Measurements from ENCODE around the gene TNFAIP8L1. TPM values are rescaled to one million over a fixed set of nuclear protein-coding genes. Genes with fewer than 3 reads are reported as not detected.

Gene TNFAIP8L1
- total RNA-seq, 1 donor from 2014 or later = 5.7 TPM

- Histone ChIP-seq H3K36me3 (ENCODE audit: control insufficient read depth in 3 of 3, insufficient read depth in 3 of 3, low read length in 3 of 3) (peaks cover 61 to 68% (median 64%) of the 10 kb centered on the region in 3 donors), H3K4me3 (ENCODE audit: low read length in 3 of 3) (no peak overlapping the region), H3K27ac (ENCODE audit: low read depth, low read length) (peak overlapping the region; percentile 98), H3K4me1 (ENCODE audit: control insufficient read depth in 3 of 3, insufficient read depth in 3 of 3, low read length in 3 of 3) (peaks cover 39 to 66% (median 47%) of the 10 kb centered on the region in 3 donors), H3K9me3 (ENCODE audit: control insufficient read depth in 3 of 3, low read length in 3 of 3) (no peaks in the 10 kb centered on the region), H3K27me3 (ENCODE audit: control insufficient read depth in 3 of 3, insufficient read depth in 3 of 3, low read length in 3 of 3) (no peaks in the 10 kb centered on the region), H3K9ac (ENCODE audit: low read depth in 1 of 3, low read length in 3 of 3) (peak overlapping the region in 1 of 3 donors; percentile 40)
Measured at GRCh38 chr19:4697304-4697703, 58.0 kb downstream of the TNFAIP8L1 start.

DNA sequence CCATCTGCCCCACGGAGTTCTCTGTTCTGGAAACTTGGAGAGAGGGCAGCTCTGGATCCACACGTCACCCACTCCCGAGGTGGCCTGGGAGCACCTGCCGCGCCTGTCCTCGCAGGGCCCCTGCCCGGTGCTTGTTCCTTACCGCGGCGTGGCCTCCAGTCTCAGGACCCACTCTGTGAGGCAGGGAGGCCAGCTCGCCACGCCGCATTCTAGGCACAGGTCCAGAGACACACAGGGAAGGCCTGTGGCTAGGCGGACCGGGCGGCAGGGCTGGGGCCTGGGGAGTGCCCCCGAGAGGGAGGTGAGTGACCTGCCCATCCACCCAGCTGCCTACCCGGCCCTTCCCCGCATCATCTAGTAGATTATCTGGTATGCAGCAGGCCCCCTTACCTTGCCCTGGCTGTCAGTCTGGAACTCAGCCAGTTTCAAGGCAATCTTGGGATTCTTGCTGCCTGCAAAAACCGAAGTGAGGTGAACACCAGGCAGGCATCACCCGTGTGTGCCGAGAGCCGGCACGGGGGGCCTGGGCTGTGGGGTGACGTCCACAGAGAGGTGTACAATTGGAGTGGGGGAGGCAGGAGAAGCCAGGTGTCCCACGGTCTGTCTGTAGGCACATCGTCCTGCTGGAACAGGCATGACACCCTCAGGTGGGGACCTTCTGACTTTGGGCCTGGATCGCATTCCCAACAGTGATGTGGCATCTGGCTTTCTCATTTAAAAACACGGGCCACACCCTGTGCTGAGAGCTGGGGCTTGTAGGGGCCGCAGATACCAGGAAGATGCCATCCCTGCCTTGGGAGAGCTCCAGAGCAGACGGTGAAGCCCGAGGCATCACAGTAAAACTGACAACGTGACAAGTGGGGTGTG is 60.7 kb downstream of the TNFAIP8L1 start:
- Histone ChIP-seq H3K27me3 (ENCODE audit: control insufficient read depth in 3 of 3, insufficient read depth in 3 of 3, low read length in 3 of 3) (no peaks in the 10 kb centered on the region), H3K27ac (ENCODE audit: low read depth, low read length) (no peak overlapping the region), H3K36me3 (ENCODE audit: control insufficient read depth in 3 of 3, insufficient read depth in 3 of 3, low read length in 3 of 3) (peaks cover 51 to 69% (median 64%) of the 10 kb centered on the region in 3 donors), H3K9ac (ENCODE audit: low read depth in 1 of 3, low read length in 3 of 3) (no peak overlapping the region), H3K4me1 (ENCODE audit: control insufficient read depth in 3 of 3, insufficient read depth in 3 of 3, low read length in 3 of 3) (peaks cover 25 to 52% (median 29%) of the 10 kb centered on the region in 3 donors), H3K9me3 (ENCODE audit: control insufficient read depth in 3 of 3, low read length in 3 of 3) (no peaks in the 10 kb centered on the region), H3K4me3 (ENCODE audit: low read length in 3 of 3) (no peak overlapping the region)

DNA sequence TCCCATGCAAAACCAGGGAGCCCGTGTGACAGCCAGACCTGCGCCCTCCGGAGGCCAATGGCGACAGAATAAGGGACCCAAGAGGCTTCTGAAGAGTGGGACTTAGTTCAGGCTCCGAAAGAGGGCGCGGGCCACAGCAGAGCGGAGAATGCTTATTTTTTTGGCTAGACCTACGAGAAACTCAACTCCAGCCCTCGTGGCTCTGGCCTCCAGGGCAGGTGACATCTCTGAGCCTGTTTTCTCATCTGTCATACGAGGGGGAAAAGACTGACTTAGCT is 61.3 kb downstream of the TNFAIP8L1 start:
- Histone ChIP-seq H3K9me3 (ENCODE audit: control insufficient read depth in 3 of 3, low read length in 3 of 3) (no peaks in the 10 kb centered on the region), H3K36me3 (ENCODE audit: control insufficient read depth in 3 of 3, insufficient read depth in 3 of 3, low read length in 3 of 3) (peaks cover 49 to 67% (median 64%) of the 10 kb centered on the region in 3 donors), H3K4me3 (ENCODE audit: low read length in 3 of 3) (no peak overlapping the region), H3K9ac (ENCODE audit: low read depth in 1 of 3, low read length in 3 of 3) (no peak overlapping the region), H3K27me3 (ENCODE audit: control insufficient read depth in 3 of 3, insufficient read depth in 3 of 3, low read length in 3 of 3) (no peaks in the 10 kb centered on the region), H3K27ac (ENCODE audit: low read depth, low read length) (no peak overlapping the region), H3K4me1 (ENCODE audit: control insufficient read depth in 3 of 3, insufficient read depth in 3 of 3, low read length in 3 of 3) (peaks cover 23 to 52% (median 24%) of the 10 kb centered on the region in 3 donors)

DNA sequence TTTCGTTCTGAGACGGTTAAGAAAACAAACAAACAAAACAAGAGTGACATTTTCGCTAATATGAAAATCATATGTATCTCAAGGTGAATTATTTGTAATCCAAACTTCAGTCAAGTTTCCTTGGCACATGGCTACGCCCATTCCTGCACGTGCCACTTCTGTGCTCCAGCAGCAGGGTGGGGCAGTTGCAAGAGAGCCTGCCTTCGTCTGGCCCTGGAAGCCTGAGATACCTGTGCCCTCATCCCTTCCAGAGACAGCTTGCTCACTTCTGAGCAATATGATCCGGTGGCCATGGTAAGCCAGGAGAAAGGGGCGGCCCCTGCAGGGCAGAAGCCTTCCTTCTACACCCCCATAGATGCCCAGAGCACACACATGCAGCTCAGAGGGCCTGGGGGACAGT is 62.2 kb downstream of the TNFAIP8L1 start:
- Histone ChIP-seq H3K27ac (ENCODE audit: low read depth, low read length) (no peak overlapping the region), H3K9ac (ENCODE audit: low read depth in 1 of 3, low read length in 3 of 3) (no peak overlapping the region), H3K4me1 (ENCODE audit: control insufficient read depth in 3 of 3, insufficient read depth in 3 of 3, low read length in 3 of 3) (peaks cover 23 to 52% (median 25%) of the 10 kb centered on the region in 3 donors), H3K9me3 (ENCODE audit: control insufficient read depth in 3 of 3, low read length in 3 of 3) (no peaks in the 10 kb centered on the region), H3K27me3 (ENCODE audit: control insufficient read depth in 3 of 3, insufficient read depth in 3 of 3, low read length in 3 of 3) (no peaks in the 10 kb centered on the region), H3K4me3 (ENCODE audit: low read length in 3 of 3) (no peak overlapping the region), H3K36me3 (ENCODE audit: control insufficient read depth in 3 of 3, insufficient read depth in 3 of 3, low read length in 3 of 3) (peaks cover 49 to 69% (median 64%) of the 10 kb centered on the region in 3 donors)

DNA sequence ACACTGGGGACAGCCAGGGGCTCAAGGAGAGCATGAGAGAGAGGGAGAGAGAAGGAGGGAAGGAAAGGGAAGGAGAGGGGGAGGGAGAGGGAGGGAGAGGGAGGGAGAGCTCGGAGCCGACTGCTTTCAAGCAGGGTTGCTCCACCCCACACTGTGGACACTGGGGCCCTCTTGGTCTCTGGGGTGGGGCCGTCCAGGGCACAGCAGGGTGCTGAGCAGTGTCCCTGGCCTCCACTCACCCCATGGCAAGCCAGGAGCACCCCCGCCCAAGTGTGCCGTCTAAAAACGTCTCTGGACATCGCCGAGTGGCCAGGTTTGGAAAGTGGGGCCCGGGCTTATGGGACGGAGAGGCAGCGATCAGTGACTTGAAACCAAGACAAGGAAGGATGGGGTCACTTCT is 63.4 kb downstream of the TNFAIP8L1 start:
- peak overlapping the region in 1 of 3 donors; percentile 8 for H3K9ac ChIP-seq (ENCODE audit: low read depth in 1 of 3, low read length in 3 of 3)
- H3K4me3 ChIP-seq (ENCODE audit: low read length in 3 of 3) = no peak overlapping the region
- no peaks in the 10 kb centered on the region for H3K9me3 ChIP-seq (ENCODE audit: control insufficient read depth in 3 of 3, low read length in 3 of 3)
- no peaks in the 10 kb centered on the region for H3K27me3 ChIP-seq (ENCODE audit: control insufficient read depth in 3 of 3, insufficient read depth in 3 of 3, low read length in 3 of 3)
- H3K4me1 ChIP-seq (ENCODE audit: control insufficient read depth in 3 of 3, insufficient read depth in 3 of 3, low read length in 3 of 3) = peaks cover 28 to 51% (median 31%) of the 10 kb centered on the region in 3 donors
- no peak overlapping the region for H3K27ac ChIP-seq (ENCODE audit: low read depth, low read length)
- peaks cover 42 to 67% (median 56%) of the 10 kb centered on the region in 3 donors for H3K36me3 ChIP-seq (ENCODE audit: control insufficient read depth in 3 of 3, insufficient read depth in 3 of 3, low read length in 3 of 3)

DNA sequence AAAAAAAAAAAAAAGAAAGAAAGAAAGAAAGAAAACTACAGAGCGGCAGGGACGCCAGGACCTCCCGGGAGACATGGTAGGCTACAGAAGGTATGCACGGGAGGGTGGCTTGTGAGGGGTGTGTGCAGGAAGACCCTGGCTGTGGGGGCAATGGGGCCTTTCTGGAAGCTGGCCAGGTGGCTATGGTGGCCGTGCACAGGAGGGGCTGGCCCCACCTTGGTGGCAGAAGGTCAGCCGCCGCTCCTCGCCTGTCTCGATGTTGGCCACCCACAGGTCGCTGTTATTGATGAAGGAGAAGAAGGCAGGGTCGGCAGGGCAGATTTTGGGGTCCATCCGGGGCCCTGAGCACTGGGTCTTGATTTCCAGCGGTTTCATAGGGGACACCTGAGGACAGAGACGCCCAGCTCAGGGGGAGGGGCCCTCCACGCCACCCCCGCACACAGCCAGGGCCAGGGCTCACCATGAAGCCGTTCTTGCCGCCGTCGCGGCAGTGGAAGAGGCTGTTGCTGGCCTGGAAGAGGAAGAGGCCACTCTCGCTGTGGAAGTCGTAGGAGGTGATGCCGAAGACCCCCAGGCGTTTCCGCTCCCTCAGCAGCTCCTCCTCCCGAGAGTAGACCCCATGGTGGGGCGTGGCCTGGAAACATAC is 64.5 kb downstream of the TNFAIP8L1 start:
- peaks cover 34 to 60% (median 40%) of the 10 kb centered on the region in 3 donors for H3K4me1 ChIP-seq (ENCODE audit: control insufficient read depth in 3 of 3, insufficient read depth in 3 of 3, low read length in 3 of 3)
- H3K9ac ChIP-seq (ENCODE audit: low read depth in 1 of 3, low read length in 3 of 3) = peak overlapping the region; percentile 14 to 54 (median 43)
- H3K27ac ChIP-seq (ENCODE audit: low read depth, low read length) = peak overlapping the region; percentile 36
- H3K4me3 ChIP-seq (ENCODE audit: low read length in 3 of 3) = no peak overlapping the region
- no peaks in the 10 kb centered on the region for H3K27me3 ChIP-seq (ENCODE audit: control insufficient read depth in 3 of 3, insufficient read depth in 3 of 3, low read length in 3 of 3)
- no peaks in the 10 kb centered on the region for H3K9me3 ChIP-seq (ENCODE audit: control insufficient read depth in 3 of 3, low read length in 3 of 3)
- H3K36me3 ChIP-seq (ENCODE audit: control insufficient read depth in 3 of 3, insufficient read depth in 3 of 3, low read length in 3 of 3) = peaks cover 37 to 60% (median 46%) of the 10 kb centered on the region in 3 donors

GRCh38 chr19:4704317-4704673 is 65.0 kb downstream of the TNFAIP8L1 start:
- H3K27me3 ChIP-seq (ENCODE audit: control insufficient read depth in 3 of 3, insufficient read depth in 3 of 3, low read length in 3 of 3) = no peaks in the 10 kb centered on the region
- H3K9ac ChIP-seq (ENCODE audit: low read depth in 1 of 3, low read length in 3 of 3) = peak overlapping the region; percentile 14 to 54 (median 43)
- H3K4me3 ChIP-seq (ENCODE audit: low read length in 3 of 3) = no peak overlapping the region
- H3K27ac ChIP-seq (ENCODE audit: low read depth, low read length) = peak overlapping the region; percentile 36
- H3K9me3 ChIP-seq (ENCODE audit: control insufficient read depth in 3 of 3, low read length in 3 of 3) = no peaks in the 10 kb centered on the region
- H3K36me3 ChIP-seq (ENCODE audit: control insufficient read depth in 3 of 3, insufficient read depth in 3 of 3, low read length in 3 of 3) = peaks cover 35 to 57% (median 42%) of the 10 kb centered on the region in 3 donors
- peaks cover 39 to 65% (median 44%) of the 10 kb centered on the region in 3 donors for H3K4me1 ChIP-seq (ENCODE audit: control insufficient read depth in 3 of 3, insufficient read depth in 3 of 3, low read length in 3 of 3)

Other genes with a start within 250 kb of the TNFAIP8L1 start
- 16.2 TPM for gene SH3GL1, start 239.0 kb upstream of the TNFAIP8L1 start, total RNA-seq
- 6.3 TPM for gene CHAF1A, start 236.9 kb upstream of the TNFAIP8L1 start, total RNA-seq
- 89.8 TPM for gene UBXN6, start 181.7 kb upstream of the TNFAIP8L1 start, total RNA-seq
- gene HDGFL2, start 167.2 kb upstream of the TNFAIP8L1 start, total RNA-seq = 33.9 TPM
- gene PLIN4, start 121.0 kb upstream of the TNFAIP8L1 start, total RNA-seq = 15.7 TPM
- gene PLIN5, start 104.3 kb upstream of the TNFAIP8L1 start, total RNA-seq = 2.1 TPM
- gene LRG1, start 99.5 kb upstream of the TNFAIP8L1 start, total RNA-seq = 0.52 TPM
- gene SEMA6B, start 79.8 kb upstream of the TNFAIP8L1 start, total RNA-seq = 11.5 TPM
- gene MYDGF, start 30.8 kb downstream of the TNFAIP8L1 start, total RNA-seq = 44.4 TPM
- gene DPP9, start 84.3 kb downstream of the TNFAIP8L1 start, total RNA-seq = 16.2 TPM
- 28.7 TPM for gene FEM1A, start 152.2 kb downstream of the TNFAIP8L1 start, total RNA-seq
- 1.6 TPM for gene TICAM1, start 192.2 kb downstream of the TNFAIP8L1 start, total RNA-seq
- gene PLIN3, start 228.2 kb downstream of the TNFAIP8L1 start, total RNA-seq = 55.3 TPM

Data from skeletal muscle tissue (tissue), 4 donors.